Panc1 (cell line): ENCODE data around the gene SGSM1. TPM values are rescaled to one million over a fixed set of nuclear protein-coding genes. Genes with fewer than 3 reads are reported as not detected.
A peak's percentile ranks its signal among the peaks of the same experiment; 100 is the strongest.

Source experiments
- ATAC-seq: fragments of 200-7000 bp; cut with Tn5 transposase; 2 replicates; pipeline ENCODE4 v1.9.1; 2020; ENCODE audit warnings: mild to moderate bottlenecking, moderate library complexity
- BruUV-seq: library from RNA; stranded (reverse); fragments of 400-500 nt; replicated peaks from 2 replicates; lab custom pipeline; 2021; lab: Mats Ljungman, UMichigan
- CTCF ChIA-PET: fragments of 300-600 bp; sonication (Branson Sonifier 250); formaldehyde crosslinking; loops from one replicate; lab custom pipeline; 2022; ENCODE audit warnings: antibody characterized with exemption; lab: Charles Lee
- POLR2A ChIA-PET: fragments of 300-600 bp; sonication (Branson Sonifier 250); formaldehyde crosslinking; loops from one replicate; lab custom pipeline; 2022; ENCODE audit warnings: antibody characterized with exemption; lab: Charles Lee
- DNase-seq: peaks from one replicate; pipeline ENCODE4 v3.0.0-alpha.2; 2010; ENCODE audit warnings: low read depth, low spot score
- H3K27ac ChIP-seq: 2 replicates; pipeline ENCODE4 v1.5.1; 2011; ENCODE audit warnings: mild to moderate bottlenecking, low read length, inconsistent platforms
- H3K27me3 ChIP-seq: fragments of 200-500 bp; sonication (Bioruptor generic); 2 replicates; pipeline ENCODE4 v1.6.0; 2014; ENCODE audit warnings: low read length, inconsistent platforms; ENCODE audit not compliant: control insufficient read depth, insufficient read depth
- H3K36me3 ChIP-seq: fragments of 200-500 bp; sonication (Bioruptor generic); 2 replicates; pipeline ENCODE4 v1.5.1; 2014; ENCODE audit warnings: inconsistent platforms, mild to moderate bottlenecking, low read length, moderate library complexity; ENCODE audit not compliant: control insufficient read depth, insufficient read depth
- H3K4me1 ChIP-seq: 2 replicates; pipeline ENCODE4 v1.5.1; 2011; ENCODE audit warnings: inconsistent platforms, mild to moderate bottlenecking, low read length, moderate library complexity; ENCODE audit not compliant: control insufficient read depth, insufficient read depth
- H3K4me3 ChIP-seq, 2 experiments: 2 replicates each; pipeline ENCODE4 v1.5.1; 2011 to 2012; ENCODE audit warnings: low read depth in 2 of 2, low read length in 2 of 2, mild to moderate bottlenecking in 2 of 2, inconsistent platforms in 1 of 2, moderate library complexity in 1 of 2
- H3K9me3 ChIP-seq: fragments of 200-500 bp; sonication (Bioruptor generic); 2 replicates; pipeline ENCODE4 v1.5.1; 2014; ENCODE audit warnings: low read depth, mild to moderate bottlenecking, inconsistent platforms, low read length, moderate library complexity; ENCODE audit not compliant: control insufficient read depth, insufficient read depth
- POLR2AphosphoS5 ChIP-seq: IDR thresholded peaks from 2 replicates; pipeline ENCODE4 v1.6.1; 2012; ENCODE audit warnings: mild to moderate bottlenecking, low read depth, low read length, moderate library complexity
- SIN3A ChIP-seq: IDR thresholded peaks from 2 replicates; pipeline ENCODE4 v1.6.1; 2012; ENCODE audit warnings: low read depth, mild to moderate bottlenecking, low read length, moderate library complexity, borderline replicate concordance; ENCODE audit not compliant: insufficient read depth
- TCF7L2 ChIP-seq: IDR thresholded peaks from 2 replicates; pipeline ENCODE4 v1.6.1; 2011; ENCODE audit warnings: mild to moderate bottlenecking, low read depth, low read length, inconsistent platforms
- in situ Hi-C: cut with HindIII; loops from 2 replicates; pipeline ENCODE4 v1.10.0; 2016; ENCODE audit warnings: low sequenced_read_pairs, low pct_unique_long_range_greater_than_20kb
- intact Hi-C: fragments of 100-400 bp; cut with micrococcal nuclease; formaldehyde crosslinking; loops from one replicate; pipeline ENCODE4 v1.10.0; 2022; ENCODE audit not compliant: unreplicated experiment
- total RNA-seq: library from RNA; stranded (reverse); gene quantifications from one replicate; pipeline ENCODE4 v1.2.1, GENCODE V29; 2021; ENCODE audit not compliant: unreplicated experiment
- TF ChIP-seq, protein P1 (sequence below), 2 experiments: IDR thresholded peaks; 2 replicates each; pipeline ENCODE4 v1.6.1; 2011 to 2012; ENCODE audit warnings: low read depth in 2 of 2, control low read depth in 1 of 2, low read length in 1 of 2, mild to moderate bottlenecking in 1 of 2, moderate library complexity in 1 of 2; ENCODE audit not compliant: insufficient read depth in 1 of 2
- TF ChIP-seq, protein P2 (sequence below): fragments of 450-650 bp; IDR thresholded peaks from 2 replicates; pipeline ENCODE4 v1.5.1; 2017; ENCODE audit warnings: mild to moderate bottlenecking

SGSM1 gene
- total RNA-seq, 1 experiment from 2014 or later, result 1.6 TPM

DNA sequence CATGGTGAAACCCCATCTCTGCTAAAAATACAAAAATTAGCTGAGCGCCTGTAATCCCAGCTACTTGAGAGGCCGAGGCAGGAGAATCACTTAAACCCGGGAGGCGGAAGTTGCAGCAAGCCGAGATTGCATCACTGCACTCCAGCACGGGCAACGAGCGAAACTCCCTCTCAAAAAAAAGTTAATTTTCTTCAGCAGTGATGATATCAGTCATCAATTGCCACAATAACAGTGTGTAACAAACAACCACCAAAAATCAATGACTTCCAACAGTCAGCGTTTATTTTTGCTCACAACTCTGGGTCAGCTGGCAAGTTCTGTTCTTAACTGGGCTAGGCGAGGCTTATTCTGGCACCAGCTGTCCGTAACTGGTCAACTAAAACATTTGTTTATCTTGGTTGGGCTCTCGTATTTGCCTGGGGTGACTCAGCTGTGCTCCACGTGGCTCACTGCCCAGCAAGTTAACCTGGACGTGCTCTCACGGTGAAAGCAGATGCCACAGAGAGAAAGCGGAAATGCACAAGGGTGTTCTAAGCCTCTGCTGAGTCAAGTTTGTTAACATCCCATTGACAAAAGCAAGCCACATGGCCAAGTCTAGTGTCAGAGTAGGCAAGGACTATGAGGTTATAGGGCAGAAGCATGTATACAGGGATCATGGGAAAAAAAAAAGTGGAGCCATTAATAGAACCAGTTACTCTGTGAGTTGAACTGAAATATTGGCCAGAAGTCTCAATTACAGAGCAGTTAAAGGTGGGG is 88.4 kb downstream of the SGSM1 start:
- Histone ChIP-seq H3K4me3 (peak overlapping the region in 1 of 2 experiments; percentile 35; a peak in 2 of 4 replicates), H3K27me3 (no peaks in the 10 kb centered on the region), H3K9me3 (no peaks in the 10 kb centered on the region), H3K27ac (peak overlapping the region; percentile 93), H3K36me3 (no peaks in the 10 kb centered on the region), H3K4me1 (peaks cover 29% of the 10 kb centered on the region)
- peak; percentile 95 for DNase-seq
- peak; percentile 95 for ATAC-seq
- in situ Hi-C loops (no loop called here), intact Hi-C loops (no loop called here)
- TF ChIP-seq, protein P1, sequence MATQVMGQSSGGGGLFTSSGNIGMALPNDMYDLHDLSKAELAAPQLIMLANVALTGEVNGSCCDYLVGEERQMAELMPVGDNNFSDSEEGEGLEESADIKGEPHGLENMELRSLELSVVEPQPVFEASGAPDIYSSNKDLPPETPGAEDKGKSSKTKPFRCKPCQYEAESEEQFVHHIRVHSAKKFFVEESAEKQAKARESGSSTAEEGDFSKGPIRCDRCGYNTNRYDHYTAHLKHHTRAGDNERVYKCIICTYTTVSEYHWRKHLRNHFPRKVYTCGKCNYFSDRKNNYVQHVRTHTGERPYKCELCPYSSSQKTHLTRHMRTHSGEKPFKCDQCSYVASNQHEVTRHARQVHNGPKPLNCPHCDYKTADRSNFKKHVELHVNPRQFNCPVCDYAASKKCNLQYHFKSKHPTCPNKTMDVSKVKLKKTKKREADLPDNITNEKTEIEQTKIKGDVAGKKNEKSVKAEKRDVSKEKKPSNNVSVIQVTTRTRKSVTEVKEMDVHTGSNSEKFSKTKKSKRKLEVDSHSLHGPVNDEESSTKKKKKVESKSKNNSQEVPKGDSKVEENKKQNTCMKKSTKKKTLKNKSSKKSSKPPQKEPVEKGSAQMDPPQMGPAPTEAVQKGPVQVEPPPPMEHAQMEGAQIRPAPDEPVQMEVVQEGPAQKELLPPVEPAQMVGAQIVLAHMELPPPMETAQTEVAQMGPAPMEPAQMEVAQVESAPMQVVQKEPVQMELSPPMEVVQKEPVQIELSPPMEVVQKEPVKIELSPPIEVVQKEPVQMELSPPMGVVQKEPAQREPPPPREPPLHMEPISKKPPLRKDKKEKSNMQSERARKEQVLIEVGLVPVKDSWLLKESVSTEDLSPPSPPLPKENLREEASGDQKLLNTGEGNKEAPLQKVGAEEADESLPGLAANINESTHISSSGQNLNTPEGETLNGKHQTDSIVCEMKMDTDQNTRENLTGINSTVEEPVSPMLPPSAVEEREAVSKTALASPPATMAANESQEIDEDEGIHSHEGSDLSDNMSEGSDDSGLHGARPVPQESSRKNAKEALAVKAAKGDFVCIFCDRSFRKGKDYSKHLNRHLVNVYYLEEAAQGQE (IDR thresholded peaks at IDR 0.05; ENCODE audit: insufficient read depth in 1 of 2, low read depth in 2 of 2, low read length in 1 of 2), result no peak
- TF ChIP-seq POLR2AphosphoS5 (peak; percentile 80), SIN3A (0 out of 2 replicates have a peak, but pooled peaks have one; percentile 62), TCF7L2 (no peak)
- TF ChIP-seq, protein P2, sequence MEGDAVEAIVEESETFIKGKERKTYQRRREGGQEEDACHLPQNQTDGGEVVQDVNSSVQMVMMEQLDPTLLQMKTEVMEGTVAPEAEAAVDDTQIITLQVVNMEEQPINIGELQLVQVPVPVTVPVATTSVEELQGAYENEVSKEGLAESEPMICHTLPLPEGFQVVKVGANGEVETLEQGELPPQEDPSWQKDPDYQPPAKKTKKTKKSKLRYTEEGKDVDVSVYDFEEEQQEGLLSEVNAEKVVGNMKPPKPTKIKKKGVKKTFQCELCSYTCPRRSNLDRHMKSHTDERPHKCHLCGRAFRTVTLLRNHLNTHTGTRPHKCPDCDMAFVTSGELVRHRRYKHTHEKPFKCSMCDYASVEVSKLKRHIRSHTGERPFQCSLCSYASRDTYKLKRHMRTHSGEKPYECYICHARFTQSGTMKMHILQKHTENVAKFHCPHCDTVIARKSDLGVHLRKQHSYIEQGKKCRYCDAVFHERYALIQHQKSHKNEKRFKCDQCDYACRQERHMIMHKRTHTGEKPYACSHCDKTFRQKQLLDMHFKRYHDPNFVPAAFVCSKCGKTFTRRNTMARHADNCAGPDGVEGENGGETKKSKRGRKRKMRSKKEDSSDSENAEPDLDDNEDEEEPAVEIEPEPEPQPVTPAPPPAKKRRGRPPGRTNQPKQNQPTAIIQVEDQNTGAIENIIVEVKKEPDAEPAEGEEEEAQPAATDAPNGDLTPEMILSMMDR, result no peak
- no TSS peak for BruUV-seq
- ChIA-PET POLR2A (interaction anchor here (0.6 kb wide), 1 partner anchor 553 kb away, joined by 3 read pairs; no protein-coding TSS in a partner anchor), CTCF (interaction anchor here (0.6 kb wide), 1 partner anchor 64 kb away, joined by 9 read pairs; no protein-coding TSS in a partner anchor)

DNA sequence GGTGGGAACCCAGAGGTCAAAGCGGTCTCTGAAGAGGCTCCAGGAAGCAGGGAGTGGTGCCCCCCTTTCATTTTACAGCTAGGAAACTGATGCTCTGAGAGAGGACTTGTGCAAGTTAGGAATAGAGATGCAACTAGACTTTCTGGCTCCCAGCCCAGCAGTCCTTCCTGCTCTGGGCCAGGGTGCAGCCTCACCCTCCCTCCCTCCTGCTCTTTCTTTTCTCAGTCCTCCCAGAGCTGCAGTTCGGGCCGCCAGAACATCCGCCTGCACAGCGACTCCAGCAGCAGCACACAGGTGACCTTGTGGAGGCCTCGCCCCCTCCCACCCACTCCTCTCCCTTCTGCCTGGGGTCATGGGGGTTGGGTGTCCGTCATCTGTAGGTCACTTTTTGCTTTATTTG is 89.0 kb downstream of the SGSM1 start:
- POLR2A ChIA-PET, result interaction anchor here (0.6 kb wide), 1 partner anchor 554 kb away, joined by 3 read pairs; no protein-coding TSS in a partner anchor
- intact Hi-C loops, result no loop called here
- H3K4me3 ChIP-seq, result peak overlapping the region; percentile 3 to 35; a peak in 2 of 4 replicates

More for the DNA sequence above, 89.0 kb downstream of the SGSM1 start:
- Histone ChIP-seq H3K27me3 (no peaks in the 10 kb centered on the region), H3K27ac (peak overlapping the region; percentile 93), H3K9me3 (no peaks in the 10 kb centered on the region), H3K36me3 (no peaks in the 10 kb centered on the region), H3K4me1 (peaks cover 29% of the 10 kb centered on the region)
- in situ Hi-C loops, result no loop called here
- ATAC-seq (peak; percentile 82), DNase-seq (no peak)
- no TSS peak for BruUV-seq
- TF ChIP-seq SIN3A (no peak), POLR2AphosphoS5 (no peak), TCF7L2 (no peak)
- TF ChIP-seq, protein P1 (IDR thresholded peaks at IDR 0.05; ENCODE audit: insufficient read depth in 1 of 2, low read depth in 2 of 2, low read length in 1 of 2), result no peak
- TF ChIP-seq, protein P2, result no peak
- CTCF ChIA-PET, result interaction anchor here (0.6 kb wide), 1 partner anchor 64 kb away, joined by 9 read pairs; no protein-coding TSS in a partner anchor
